ENCODE measurements around the gene AP5B1.

AP5B1 gene

DNA sequence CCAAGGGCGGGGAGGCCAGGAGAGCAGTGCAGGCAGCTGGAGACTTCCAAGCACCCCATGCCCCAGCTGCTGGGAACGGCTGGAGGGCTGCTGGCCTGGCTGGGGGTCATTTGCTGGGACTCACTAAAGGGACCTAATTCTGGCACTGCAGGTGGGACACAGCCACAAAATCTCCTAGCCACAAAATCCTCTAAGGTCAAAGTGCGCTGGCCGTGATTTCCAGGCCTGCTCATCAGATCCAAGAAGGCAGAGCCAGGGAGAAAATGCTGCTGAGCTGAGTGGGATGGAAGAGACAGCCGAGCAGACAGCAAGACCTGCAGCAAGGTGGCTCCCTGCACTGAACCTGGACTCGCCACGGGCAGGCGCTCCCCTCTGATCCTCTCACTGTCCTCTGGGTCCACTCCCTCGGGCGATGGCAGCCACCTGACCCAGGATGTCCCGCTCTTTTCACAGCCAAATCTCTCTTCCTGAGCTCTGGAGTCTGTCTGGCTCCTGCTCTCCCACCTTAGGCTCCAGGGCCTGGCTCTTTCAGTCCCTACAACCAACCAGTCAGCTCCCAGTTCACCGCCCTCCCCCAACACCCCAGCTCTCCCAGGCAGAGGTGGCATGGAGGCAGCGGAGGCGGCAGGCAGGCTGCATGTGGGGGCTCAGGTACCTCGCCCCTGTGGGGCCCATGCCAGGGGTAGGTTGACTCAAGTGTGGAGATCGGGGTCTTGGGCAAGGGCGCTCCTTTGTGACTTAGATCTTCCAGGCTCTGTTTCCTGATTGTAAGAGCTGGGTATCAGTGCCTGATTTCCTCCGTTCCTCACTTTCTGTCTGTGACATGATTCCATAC, 20.6 kb upstream of the AP5B1 start:
- no peak for DNase-seq

- no peak for DNase-seq
Observed at GRCh38 chr11:65798882-65799281, 18.1 kb upstream of the AP5B1 start.

GRCh38 chr11:65797711-65798110, 16.9 kb upstream of the AP5B1 start:
- no peak for DNase-seq

- no peak for DNase-seq
Observed at GRCh38 chr11:65796726-65797601, 16.2 kb upstream of the AP5B1 start.

GRCh38 chr11:65794570-65795510, 14.1 kb upstream of the AP5B1 start:
- no peak for DNase-seq

DNA sequence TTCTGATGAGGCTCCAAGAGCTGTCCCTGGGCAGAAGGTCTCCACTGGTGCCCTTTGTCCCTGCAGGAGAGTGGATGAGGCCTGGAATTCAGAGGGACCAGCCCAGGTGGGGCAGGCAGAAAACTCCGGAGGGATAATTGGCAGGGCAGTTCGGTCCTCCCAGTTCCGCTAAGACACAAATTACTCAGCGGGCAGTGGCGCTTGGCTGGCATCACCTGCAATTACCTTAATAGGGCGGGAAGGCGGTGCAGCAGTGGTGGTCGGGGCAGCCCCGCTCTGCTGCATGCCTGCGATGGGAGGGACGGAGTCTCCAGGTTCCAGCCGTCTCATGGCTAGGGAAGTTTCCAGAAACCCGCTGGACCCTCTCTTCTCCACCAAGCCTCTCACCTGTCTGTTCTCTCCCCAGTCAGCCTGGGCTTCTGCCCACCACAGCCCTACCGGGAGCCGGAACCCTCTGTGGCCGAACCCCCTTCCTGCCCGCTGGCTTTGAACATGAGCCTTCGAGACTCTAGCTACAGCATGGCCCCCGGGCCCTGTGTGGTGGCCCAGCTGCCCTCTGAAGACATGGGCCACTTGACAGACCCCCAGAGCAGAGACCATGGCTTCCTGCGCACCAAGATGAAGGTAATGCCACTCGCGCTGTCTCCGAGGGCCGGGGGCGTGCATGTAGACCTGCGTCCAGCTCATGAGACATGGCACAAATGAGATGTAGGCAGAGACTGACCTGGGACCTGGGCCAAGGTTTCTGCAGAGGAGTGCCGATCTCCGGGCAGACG, 13.0 kb upstream of the AP5B1 start:
- DNase-seq, result no peak

GRCh38 chr11:65793144-65793581, 12.4 kb upstream of the AP5B1 start:
- no peak for DNase-seq

- no peak for DNase-seq
Observed at GRCh38 chr11:65792456-65792855, 11.7 kb upstream of the AP5B1 start.

DNA sequence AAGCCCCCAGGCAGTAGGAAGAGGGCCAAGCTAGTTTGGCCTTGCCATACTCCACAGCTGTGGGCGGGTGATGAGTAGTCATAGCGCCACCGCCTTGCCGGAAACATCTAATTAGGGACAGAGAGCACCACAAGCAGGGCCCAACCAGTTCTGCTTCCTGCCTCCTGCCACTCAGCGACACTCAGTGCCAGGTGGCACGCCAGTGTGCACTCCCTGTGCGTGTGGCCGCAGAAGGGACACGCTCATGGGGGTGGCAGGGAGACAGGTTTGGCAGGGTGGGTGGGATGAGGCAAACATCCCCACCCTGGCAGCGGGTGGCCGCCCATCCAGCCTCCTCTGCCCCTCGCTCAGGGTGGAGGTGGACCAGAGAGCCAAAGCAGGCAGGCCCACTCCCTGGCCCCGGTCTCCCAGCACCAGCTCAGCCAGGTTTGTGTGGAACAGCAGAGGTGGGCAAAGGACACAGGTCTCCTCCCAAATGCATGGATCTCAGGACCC, 11.0 kb upstream of the AP5B1 start:
- DNase-seq, result peak; percentile 18

DNA sequence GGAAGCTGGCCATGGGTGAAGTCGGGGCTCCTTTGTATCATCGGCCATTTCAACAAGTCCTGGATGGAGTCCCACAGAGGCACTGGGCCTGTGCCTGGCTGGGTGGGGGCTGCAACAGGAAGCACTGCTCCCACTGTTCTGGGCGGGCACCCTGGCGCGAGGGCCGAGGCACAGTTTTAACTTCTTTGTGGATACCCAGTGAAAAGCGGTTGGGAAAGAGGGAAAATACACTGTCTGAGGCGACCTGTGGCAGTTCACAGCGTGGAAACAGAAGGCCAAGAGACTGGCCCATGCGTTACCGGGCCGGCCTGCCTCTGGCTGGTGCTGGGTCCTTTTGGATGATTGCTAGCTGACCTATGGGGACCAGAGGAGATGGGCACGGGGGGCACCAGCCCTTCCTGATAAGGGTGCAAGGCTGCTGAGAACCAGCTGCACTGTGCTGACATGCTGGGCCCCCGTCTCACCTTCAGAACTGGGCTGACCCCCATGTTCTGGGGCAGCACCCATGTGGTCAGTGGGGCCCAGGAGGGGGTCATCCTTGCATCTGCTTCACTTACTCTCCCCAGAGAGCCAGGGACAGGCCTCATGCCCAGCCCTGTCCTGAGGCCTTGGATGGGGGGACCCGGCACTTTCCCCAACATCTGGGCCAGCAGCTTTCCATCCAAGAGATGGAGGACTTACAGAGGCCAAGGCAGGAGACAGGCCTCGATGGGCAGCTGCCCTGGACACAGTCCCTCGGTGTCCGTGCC, 10.3 kb upstream of the AP5B1 start:
- DNase-seq, result no peak

- DNase-seq, result no peak
Observed at GRCh38 chr11:65790104-65790901, 9.5 kb upstream of the AP5B1 start.

GRCh38 chr11:65789230-65790103, 8.7 kb upstream of the AP5B1 start:
- DNase-seq, result no peak

DNA sequence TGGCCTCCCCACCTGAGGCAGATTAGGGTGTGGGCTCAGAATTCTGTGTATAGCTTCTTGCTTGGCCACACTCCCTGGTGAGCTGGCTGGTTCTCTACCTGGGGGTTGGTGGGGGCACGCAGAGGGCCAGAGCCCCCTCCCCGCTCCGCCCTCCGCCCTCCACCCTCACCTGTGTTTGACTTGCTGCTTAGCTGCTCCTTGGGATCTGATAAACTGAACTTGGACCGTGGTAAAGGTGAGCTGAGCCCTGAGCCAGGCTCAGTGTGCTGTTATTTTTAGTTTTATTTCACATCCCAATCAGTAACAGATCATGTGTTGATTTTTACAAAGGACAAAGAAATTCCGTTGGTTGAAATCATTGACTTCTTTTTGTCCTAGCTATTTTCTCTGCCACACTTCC, 8.0 kb upstream of the AP5B1 start:
- DNase-seq, result no peak

GRCh38 chr11:65787649-65788622, 7.2 kb upstream of the AP5B1 start:
- DNase-seq, result no peak

GRCh38 chr11:65786786-65787636, 6.2 kb upstream of the AP5B1 start, which contains the start of gene OVOL1:
TSS of gene OVOL1 (plus strand) at chr11:65787063. CDS start at chr11:65787374, 311 bp downstream.
- DNase-seq, result no peak

GRCh38 chr11:65786008-65786785, 5.4 kb upstream of the AP5B1 start:
- no peak for DNase-seq

All from fibroblast of skin of back (primary cell).